Endothelial cell of umbilical vein (primary cell): ENCODE results near the gene TENM4. TPM values are rescaled to one million over a fixed set of nuclear protein-coding genes. Genes with fewer than 3 reads are reported as not detected.

Experiments
- BruUV-seq: library from RNA; stranded (reverse); fragments of 400-500 nt; replicated peaks from 2 replicates; lab custom pipeline; 2021; lab: Mats Ljungman, UMichigan
- CTCF ChIA-PET: fragments of 300-600, 350-600 bp; sonication (Branson Sonifier 250); formaldehyde crosslinking; loops from one replicate; lab custom pipeline; 2021; ENCODE audit warnings: antibody characterized with exemption, inconsistent platforms; lab: Charles Lee
- POLR2A ChIA-PET: fragments of 300-600, 350-600 bp; sonication (Branson Sonifier 250); formaldehyde crosslinking; loops from one replicate; lab custom pipeline; 2021; ENCODE audit warnings: antibody characterized with exemption, inconsistent platforms; lab: Charles Lee
- DNase-seq: peaks from one replicate; pipeline ENCODE4 v3.0.0-alpha.2; 2011; ENCODE audit warnings: low read depth, low spot score
- FAIRE-seq: peaks from 2 replicates; lab custom pipeline; 2011; peaks lifted over from hg19 to GRCh38; lab: Jason Lieb, UNC
- H2AFZ ChIP-seq: 2 replicates; pipeline ENCODE4 v1.6.0; 2012; ENCODE audit warnings: low read depth, low read length, control low read depth, inconsistent platforms
- H3K27ac ChIP-seq: 2 replicates; pipeline ENCODE4 v1.5.1; 2011; ENCODE audit warnings: low read depth, mild to moderate bottlenecking, control low read depth, low read length, moderate library complexity; ENCODE audit not compliant: insufficient read depth
- H3K27me3 ChIP-seq, 2 experiments: 2 replicates each; pipeline versions ENCODE4 v1.6.0 to v1.6.1; 2011; ENCODE audit warnings: low read length in 2 of 2, mixed read lengths in 1 of 2; ENCODE audit not compliant: control insufficient read depth in 2 of 2, insufficient read depth in 2 of 2
- H3K36me3 ChIP-seq, 2 experiments: 2 replicates in 1 of 2; 3 replicates in 1 of 2; pipeline ENCODE4 v1.5.1; 2011; ENCODE audit warnings: low read length in 2 of 2, mild to moderate bottlenecking in 1 of 2, moderate library complexity in 1 of 2; ENCODE audit not compliant: control insufficient read depth in 2 of 2, insufficient read depth in 2 of 2; ENCODE audit errors: extremely low read depth in 1 of 2
- H3K4me1 ChIP-seq: 3 replicates; pipeline ENCODE4 v1.5.1; 2011; ENCODE audit warnings: mild to moderate bottlenecking, low read length; ENCODE audit not compliant: control insufficient read depth, insufficient read depth; ENCODE audit errors: extremely low read depth
- H3K4me2 ChIP-seq: 2 replicates; pipeline ENCODE4 v1.6.1; 2011; ENCODE audit warnings: low read length, control low read depth, mixed read lengths; ENCODE audit not compliant: insufficient read depth
- H3K4me3 ChIP-seq, 3 experiments: fragments of 200-600 bp in 1 of 3; sonication (generic), shearing (Covaris generic) in 1 of 3; replicated peaks in 1 of 3; 2 replicates each; pipeline ENCODE4 v1.5.1; 2011 to 2016; ENCODE audit warnings: control low read depth in 3 of 3, low read length in 3 of 3, mild to moderate bottlenecking in 2 of 3, inconsistent platforms in 1 of 3, low read depth in 1 of 3, moderate library complexity in 1 of 3; ENCODE audit not compliant: insufficient read depth in 1 of 3
- H3K79me2 ChIP-seq: 2 replicates; pipeline ENCODE4 v1.6.0; 2012; ENCODE audit warnings: low read length, inconsistent platforms; ENCODE audit not compliant: control insufficient read depth, insufficient read depth
- H3K9ac ChIP-seq: replicated peaks from 2 replicates; pipeline ENCODE3; 2011; ENCODE audit warnings: low read length, control low read depth; ENCODE audit not compliant: insufficient read depth; ENCODE audit errors: extremely low read depth
- H3K9me1 ChIP-seq: replicated peaks from 3 replicates; pipeline ENCODE4 v1.6.0; 2011; ENCODE audit warnings: mild to moderate bottlenecking, low read length; ENCODE audit not compliant: control insufficient read depth, insufficient read depth; ENCODE audit errors: extremely low read depth
- H3K9me3 ChIP-seq: replicated peaks from 2 replicates; pipeline ENCODE4 v1.5.1; 2012; ENCODE audit warnings: low read length, inconsistent platforms; ENCODE audit not compliant: control insufficient read depth, insufficient read depth
- H4K20me1 ChIP-seq: replicated peaks from 2 replicates; pipeline ENCODE3; 2011; ENCODE audit warnings: mild to moderate bottlenecking, low read length; ENCODE audit not compliant: control insufficient read depth, insufficient read depth; ENCODE audit errors: extremely low read depth
- CTCF ChIP-seq, 2 donors: IDR thresholded peaks; 1 replicate in 1 of 2; 2 replicates in 1 of 2; pipeline ENCODE4 v1.5.1; 2011; ENCODE audit warnings: low read length in 2 of 2, mild to moderate bottlenecking in 2 of 2, moderate library complexity in 2 of 2, control low read depth in 1 of 2, inconsistent platforms in 1 of 2, low read depth in 1 of 2; ENCODE audit not compliant: insufficient read depth in 1 of 2; ENCODE audit errors: extremely low read depth in 1 of 2
- EZH2 ChIP-seq: IDR thresholded peaks from 2 replicates; pipeline ENCODE4 v1.6.1; 2012; ENCODE audit warnings: borderline replicate concordance, low read depth, mild to moderate bottlenecking, moderate library complexity, low read length, inconsistent platforms; ENCODE audit not compliant: severe bottlenecking
- FOS ChIP-seq: IDR thresholded peaks from 2 replicates; pipeline ENCODE4 v1.6.1; 2011; ENCODE audit warnings: mild to moderate bottlenecking, low read length, moderate library complexity, borderline replicate concordance; ENCODE audit not compliant: insufficient read depth
- GATA2 ChIP-seq: IDR thresholded peaks from 2 replicates; pipeline ENCODE4 v1.7.0; 2011; ENCODE audit warnings: low read depth, mild to moderate bottlenecking, moderate library complexity, mixed read lengths, low read length; ENCODE audit not compliant: insufficient read length, insufficient read depth
- JUN ChIP-seq: IDR thresholded peaks from 2 replicates; pipeline ENCODE4 v1.6.1; 2011; ENCODE audit warnings: borderline replicate concordance, low read depth; ENCODE audit not compliant: insufficient read length, insufficient read depth
- MAX ChIP-seq: IDR thresholded peaks from 2 replicates; pipeline ENCODE4 v1.6.1; 2011; ENCODE audit not compliant: insufficient read depth, insufficient read length
- MYC ChIP-seq: IDR thresholded peaks from one replicate; pipeline ENCODE4 v1.6.1; 2011; ENCODE audit warnings: mild to moderate bottlenecking, low read depth, low read length
- POLR2A ChIP-seq: IDR thresholded peaks from 2 replicates; pipeline ENCODE4 v1.6.1; 2012; ENCODE audit warnings: low read depth, mild to moderate bottlenecking, control low read depth, low read length
- POLR2AphosphoS5 ChIP-seq: IDR thresholded peaks from 2 replicates; pipeline ENCODE4 v1.6.1; 2012; ENCODE audit warnings: low read depth, mild to moderate bottlenecking, control low read depth, low read length, moderate library complexity; ENCODE audit not compliant: insufficient read depth
- dilution Hi-C: fragments of 300-500 bp; cut with MboI; formaldehyde crosslinking; loops from one replicate; pipeline ENCODE4 v1.15.0; 2019; ENCODE audit warnings: low sequenced_read_pairs; ENCODE audit not compliant: extremely low pct_ligation_motif_present
- intact Hi-C: fragments of 100-400 bp; cut with micrococcal nuclease; formaldehyde crosslinking; loops from one replicate; pipeline ENCODE4 v1.10.0; 2022
- polyA plus RNA-seq, 4 experiments: library from polyadenylated mRNA; depleted of rRNA in 3 of 4; stranded (reverse) in 3 of 4; unstranded in 1 of 4; fragments of >200 nt; gene quantifications; 2 replicates each; pipeline versions ENCODE4 v1.2.1 to v1.2.3, GENCODE V29; 2011 to 2012; ENCODE audit warnings: missing spikeins in 1 of 4
- total RNA-seq: library from RNA; stranded (reverse); gene quantifications from 2 replicates; pipeline ENCODE4 v1.2.3, GENCODE V29; 2021

Gene TENM4
- total and polyA plus RNA-seq, 2 donors (not counting 3 experiments of a cell fraction or from before 2014, with no cell fraction given) = 0.06 to 0.27 TPM

GRCh38 chr11:78768971-78769370 lies 671.9 kb downstream of the TENM4 start:
- BruUV-seq = no TSS peak
- H2AFZ ChIP-seq = no peak overlapping the region
- H3K27me3 ChIP-seq = no peaks in the 10 kb centered on the region
- DNase-seq (no peak), FAIRE-seq (no peak)
- dilution Hi-C loops (no loop called here), intact Hi-C loops (no loop called here)
- TF ChIP-seq POLR2A (no peak), MYC (no peak), POLR2AphosphoS5 (no peak), JUN (no peak), EZH2 (no peak), FOS (no peak), MAX (no peak), CTCF (IDR thresholded peaks at IDR 0.05; ENCODE audit: extremely low read depth in 1 of 2, insufficient read depth in 1 of 2, low read depth in 1 of 2, low read length in 2 of 2) (no peak), GATA2 (no peak)
- H3K4me3 ChIP-seq = no peak overlapping the region
- H3K9me3 ChIP-seq = no peaks in the 10 kb centered on the region
- CTCF ChIA-PET = no interaction called here
- no peaks in the 10 kb centered on the region for H3K36me3 ChIP-seq
- no peak overlapping the region for H3K4me2 ChIP-seq
- no peaks in the 10 kb centered on the region for H4K20me1 ChIP-seq
- H3K27ac ChIP-seq = no peak overlapping the region
- POLR2A ChIA-PET = no interaction called here
- no peaks in the 10 kb centered on the region for H3K4me1 ChIP-seq
- no peaks in the 10 kb centered on the region for H3K9me1 ChIP-seq
- H3K79me2 ChIP-seq = no peaks in the 10 kb centered on the region
- H3K9ac ChIP-seq = no peak overlapping the region
